Activated B cell treated with CpG ODN at 0.5 μM for 24 hours (primary cell): ENCODE data around the gene PFDN1. TPM values are rescaled to one million over a fixed set of nuclear protein-coding genes. Genes with fewer than 3 reads are reported as not detected.

Experiments used
- ATAC-seq: fragments of 200-7000 bp; cut with Tn5 transposase; one replicate; pipeline ENCODE4 v1.10.0; 2021; ENCODE audit warnings: low read depth, mild to moderate bottlenecking, moderate library complexity
- CTCF ChIA-PET: fragments of 350-600 bp; sonication (Branson Sonifier 250); formaldehyde crosslinking; loops from one replicate; lab custom pipeline; 2021; ENCODE audit warnings: antibody characterized with exemption; lab: Charles Lee
- POLR2A ChIA-PET: fragments of 350-600 bp; sonication (Branson Sonifier 250); formaldehyde crosslinking; loops from one replicate; lab custom pipeline; 2021; ENCODE audit warnings: antibody characterized with exemption; lab: Charles Lee
- DNase-seq: peaks from one replicate; pipeline ENCODE4 v3.0.0; 2022
- H3K27ac Mint-ChIP-seq: one replicate; pipeline ENCODE4 v1.8.0; 2020; ENCODE audit warnings: mixed read lengths
- H3K27me3 Mint-ChIP-seq: one replicate; pipeline ENCODE4 v1.8.0; 2021; ENCODE audit warnings: mixed read lengths
- H3K36me3 Mint-ChIP-seq: one replicate; pipeline ENCODE4 v1.8.0; 2021; ENCODE audit warnings: low read depth, mixed read lengths
- H3K4me1 Mint-ChIP-seq: one replicate; pipeline ENCODE4 v1.8.0; 2021; ENCODE audit warnings: mixed read lengths
- H3K4me3 Mint-ChIP-seq: one replicate; pipeline ENCODE4 v1.8.0; 2020; ENCODE audit warnings: mild to moderate bottlenecking, mixed read lengths
- H3K9me3 Mint-ChIP-seq: one replicate; pipeline ENCODE4 v1.8.0; 2020; ENCODE audit warnings: mixed read lengths
- intact Hi-C: fragments of 100-400 bp; cut with micrococcal nuclease; formaldehyde crosslinking; loops from one replicate; pipeline ENCODE4 v1.15.1; 2024
- total RNA-seq: library from RNA; stranded (reverse); gene quantifications from 2 replicates; pipeline ENCODE4 v1.2.3, GENCODE V29; 2022
- TF ChIP-seq, protein P1 (sequence below): fragments of 200-600 bp; IDR thresholded peaks from one replicate; pipeline ENCODE4 v1.8.0; 2022; ENCODE audit warnings: antibody characterized with exemption, mild to moderate bottlenecking

The PFDN1 gene
- total RNA-seq, 1 donor from 2014 or later = 38.2 TPM

- H3K9me3 Mint-ChIP-seq = no peaks in the 10 kb centered on the region
- intact Hi-C loops = no loop called here
- H3K27me3 Mint-ChIP-seq = no peaks in the 10 kb centered on the region
- ATAC-seq = no peak
- H3K27ac Mint-ChIP-seq = no peak overlapping the region
- ChIA-PET CTCF (no interaction called here), POLR2A (no interaction called here)
- peaks cover 28% of the 10 kb centered on the region for H3K4me1 Mint-ChIP-seq
- no peaks in the 10 kb centered on the region for H3K36me3 Mint-ChIP-seq
- H3K4me3 Mint-ChIP-seq = no peak overlapping the region
- TF ChIP-seq, protein P1, sequence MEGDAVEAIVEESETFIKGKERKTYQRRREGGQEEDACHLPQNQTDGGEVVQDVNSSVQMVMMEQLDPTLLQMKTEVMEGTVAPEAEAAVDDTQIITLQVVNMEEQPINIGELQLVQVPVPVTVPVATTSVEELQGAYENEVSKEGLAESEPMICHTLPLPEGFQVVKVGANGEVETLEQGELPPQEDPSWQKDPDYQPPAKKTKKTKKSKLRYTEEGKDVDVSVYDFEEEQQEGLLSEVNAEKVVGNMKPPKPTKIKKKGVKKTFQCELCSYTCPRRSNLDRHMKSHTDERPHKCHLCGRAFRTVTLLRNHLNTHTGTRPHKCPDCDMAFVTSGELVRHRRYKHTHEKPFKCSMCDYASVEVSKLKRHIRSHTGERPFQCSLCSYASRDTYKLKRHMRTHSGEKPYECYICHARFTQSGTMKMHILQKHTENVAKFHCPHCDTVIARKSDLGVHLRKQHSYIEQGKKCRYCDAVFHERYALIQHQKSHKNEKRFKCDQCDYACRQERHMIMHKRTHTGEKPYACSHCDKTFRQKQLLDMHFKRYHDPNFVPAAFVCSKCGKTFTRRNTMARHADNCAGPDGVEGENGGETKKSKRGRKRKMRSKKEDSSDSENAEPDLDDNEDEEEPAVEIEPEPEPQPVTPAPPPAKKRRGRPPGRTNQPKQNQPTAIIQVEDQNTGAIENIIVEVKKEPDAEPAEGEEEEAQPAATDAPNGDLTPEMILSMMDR = no peak
- DNase-seq = no peak
Measured at GRCh38 chr5:140338908-140339307, 36.0 kb upstream of the PFDN1 start.

- DNase-seq = no peak
- intact Hi-C loops = no loop called here
- H3K27ac Mint-ChIP-seq = no peak overlapping the region
- no peak overlapping the region for H3K4me3 Mint-ChIP-seq
- TF ChIP-seq, protein P1 = no peak
- CTCF ChIA-PET = no interaction called here
- no peaks in the 10 kb centered on the region for H3K9me3 Mint-ChIP-seq
- ATAC-seq = no peak
- H3K4me1 Mint-ChIP-seq = peaks cover 25% of the 10 kb centered on the region
- H3K36me3 Mint-ChIP-seq = no peaks in the 10 kb centered on the region
- POLR2A ChIA-PET = no interaction called here
- H3K27me3 Mint-ChIP-seq = no peaks in the 10 kb centered on the region
Measured at GRCh38 chr5:140338336-140338735, 35.4 kb upstream of the PFDN1 start.

- ATAC-seq (no peak), DNase-seq (no peak)
- CTCF ChIA-PET = interaction anchor here (0.6 to 2.0 kb wide), 4 partner anchors 9 to 93 kb away, joined by 4 to 8 read pairs (median 4); partner anchors contain the start of gene HBEGF
- no peaks in the 10 kb centered on the region for H3K9me3 Mint-ChIP-seq
- no peaks in the 10 kb centered on the region for H3K27me3 Mint-ChIP-seq
- peaks cover 21% of the 10 kb centered on the region for H3K4me1 Mint-ChIP-seq
- TF ChIP-seq, protein P1 = no peak
- H3K4me3 Mint-ChIP-seq = no peak overlapping the region
- H3K27ac Mint-ChIP-seq = no peak overlapping the region
- POLR2A ChIA-PET = no interaction called here
- intact Hi-C loops = no loop called here
- no peaks in the 10 kb centered on the region for H3K36me3 Mint-ChIP-seq
Measured at GRCh38 chr5:140337880-140338279, 35.0 kb upstream of the PFDN1 start.

GRCh38 chr5:140336388-140336787, 33.5 kb upstream of the PFDN1 start:
- Mint-ChIP-seq H3K4me1 (peaks cover 9% of the 10 kb centered on the region), H3K9me3 (no peaks in the 10 kb centered on the region), H3K4me3 (no peak overlapping the region), H3K27me3 (no peaks in the 10 kb centered on the region), H3K27ac (no peak overlapping the region), H3K36me3 (no peaks in the 10 kb centered on the region)
- ChIA-PET CTCF (interaction anchor here (1.2 to 2.0 kb wide), 3 partner anchors 9 to 92 kb away, joined by 3 to 8 read pairs (median 5); no protein-coding TSS in a partner anchor), POLR2A (no interaction called here)
- intact Hi-C loops = no loop called here
- DNase-seq (no peak), ATAC-seq (no peak)
- TF ChIP-seq, protein P1 = no peak

GRCh38 chr5:140331638-140332037, 28.7 kb upstream of the PFDN1 start:
- TF ChIP-seq, protein P1 = no peak
- POLR2A ChIA-PET = no interaction called here
- CTCF ChIA-PET = interaction anchor here (0.9 kb wide), 1 partner anchor 20 kb away, joined by 4 read pairs; no protein-coding TSS in a partner anchor
- no peak overlapping the region for H3K4me3 Mint-ChIP-seq
- intact Hi-C loops = no loop called here
- no peaks in the 10 kb centered on the region for H3K9me3 Mint-ChIP-seq
- no peak overlapping the region for H3K27ac Mint-ChIP-seq
- H3K4me1 Mint-ChIP-seq = no peaks in the 10 kb centered on the region
- no peaks in the 10 kb centered on the region for H3K27me3 Mint-ChIP-seq
- ATAC-seq = no peak
- no peaks in the 10 kb centered on the region for H3K36me3 Mint-ChIP-seq
- no peak for DNase-seq
